Measurements from ENCODE around the gene TNFRSF9.

Gene TNFRSF9

DNA sequence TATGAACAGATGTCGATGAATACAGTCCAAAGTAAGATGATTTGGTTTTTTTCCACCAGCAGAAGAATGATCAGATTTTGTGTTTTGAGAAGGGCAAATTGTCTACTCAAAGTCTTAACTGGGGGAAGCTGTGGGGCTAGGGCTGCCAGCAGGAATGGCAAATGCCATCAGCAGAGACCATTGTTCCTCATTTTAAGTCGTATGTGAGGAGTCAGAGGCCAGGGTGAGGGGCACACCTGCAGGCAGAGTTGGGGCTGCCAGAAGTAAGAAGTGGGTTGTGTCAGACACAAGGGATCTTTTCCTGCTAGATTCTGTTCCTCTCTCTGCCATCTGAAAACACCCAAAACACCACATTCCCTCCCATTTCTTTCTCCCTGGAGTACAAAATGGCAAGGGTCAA, 29.6 kb upstream of the TNFRSF9 start:
- Histone ChIP-seq H3K4me1 (ENCODE audit: insufficient read depth, low read length, severe bottlenecking) (peaks cover 12% of the 10 kb centered on the region), H3F3A (ENCODE audit: insufficient read depth, low read length) (no peaks in the 10 kb centered on the region), H3K36me3 (ENCODE audit: insufficient read depth, low read length) (peaks cover 81% of the 10 kb centered on the region), H3K9me3 (ENCODE audit: low read length) (no peaks in the 10 kb centered on the region), H4K20me1 (ENCODE audit: insufficient read depth, low read length) (no peaks in the 10 kb centered on the region), H3K9me2 (ENCODE audit: low read depth, low read length) (no peaks in the 10 kb centered on the region), H2AFZ (ENCODE audit: low read length) (no peak overlapping the region), H3K4me3 (ENCODE audit: low read depth, low read length, poor library complexity, severe bottlenecking) (no peak overlapping the region), H3K9ac (ENCODE audit: low read length) (no peak overlapping the region), H3K4me2 (ENCODE audit: low read length) (no peak overlapping the region), H3K27ac (ENCODE audit: low read depth, low read length, poor library complexity, severe bottlenecking) (no peak overlapping the region), H3K79me2 (ENCODE audit: insufficient read depth, low read length) (no peaks in the 10 kb centered on the region), H3K27me3 (ENCODE audit: insufficient read depth, low read length) (no peaks in the 10 kb centered on the region)
- TF ChIP-seq, protein P1, sequence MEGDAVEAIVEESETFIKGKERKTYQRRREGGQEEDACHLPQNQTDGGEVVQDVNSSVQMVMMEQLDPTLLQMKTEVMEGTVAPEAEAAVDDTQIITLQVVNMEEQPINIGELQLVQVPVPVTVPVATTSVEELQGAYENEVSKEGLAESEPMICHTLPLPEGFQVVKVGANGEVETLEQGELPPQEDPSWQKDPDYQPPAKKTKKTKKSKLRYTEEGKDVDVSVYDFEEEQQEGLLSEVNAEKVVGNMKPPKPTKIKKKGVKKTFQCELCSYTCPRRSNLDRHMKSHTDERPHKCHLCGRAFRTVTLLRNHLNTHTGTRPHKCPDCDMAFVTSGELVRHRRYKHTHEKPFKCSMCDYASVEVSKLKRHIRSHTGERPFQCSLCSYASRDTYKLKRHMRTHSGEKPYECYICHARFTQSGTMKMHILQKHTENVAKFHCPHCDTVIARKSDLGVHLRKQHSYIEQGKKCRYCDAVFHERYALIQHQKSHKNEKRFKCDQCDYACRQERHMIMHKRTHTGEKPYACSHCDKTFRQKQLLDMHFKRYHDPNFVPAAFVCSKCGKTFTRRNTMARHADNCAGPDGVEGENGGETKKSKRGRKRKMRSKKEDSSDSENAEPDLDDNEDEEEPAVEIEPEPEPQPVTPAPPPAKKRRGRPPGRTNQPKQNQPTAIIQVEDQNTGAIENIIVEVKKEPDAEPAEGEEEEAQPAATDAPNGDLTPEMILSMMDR (IDR thresholded peaks at IDR 0.05; ENCODE audit: low read length) = no peak
- no peak for TF ChIP-seq EZH2 (IDR thresholded peaks at IDR 0.05; ENCODE audit: borderline replicate concordance, low read length)

DNA sequence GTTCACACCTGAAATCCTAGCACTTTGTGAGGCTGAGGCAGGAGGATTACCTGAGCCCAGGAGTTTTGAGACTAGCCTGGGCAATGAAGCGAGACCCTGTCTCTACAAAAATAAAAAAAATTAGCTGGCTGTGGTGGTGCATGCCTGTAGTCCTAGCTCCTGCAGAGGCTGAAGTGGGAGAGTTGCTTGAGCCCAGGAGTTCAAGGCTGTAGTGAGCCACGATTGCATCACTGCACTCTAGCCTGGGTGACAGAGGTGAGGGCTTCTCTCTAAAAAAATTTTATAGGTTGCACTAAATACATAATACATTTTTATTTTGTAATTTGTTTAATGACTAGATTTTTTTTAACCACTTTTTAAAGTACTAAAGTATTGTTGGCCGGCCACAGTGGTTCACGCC, 27.0 kb upstream of the TNFRSF9 start:
- H3K9me2 ChIP-seq (ENCODE audit: low read depth, low read length) = no peaks in the 10 kb centered on the region
- no peak overlapping the region for H3K4me3 ChIP-seq (ENCODE audit: low read depth, low read length, poor library complexity, severe bottlenecking)
- peaks cover 19% of the 10 kb centered on the region for H3K4me1 ChIP-seq (ENCODE audit: insufficient read depth, low read length, severe bottlenecking)
- H4K20me1 ChIP-seq (ENCODE audit: insufficient read depth, low read length) = no peaks in the 10 kb centered on the region
- H3K9ac ChIP-seq (ENCODE audit: low read length) = no peak overlapping the region
- peaks cover 4% of the 10 kb centered on the region; the same call in 1 of the 2 replicates for H3K79me2 ChIP-seq (ENCODE audit: insufficient read depth, low read length)
- peaks cover 96% of the 10 kb centered on the region for H3K36me3 ChIP-seq (ENCODE audit: insufficient read depth, low read length)
- H3K9me3 ChIP-seq (ENCODE audit: low read length) = no peaks in the 10 kb centered on the region
- H3K27ac ChIP-seq (ENCODE audit: low read depth, low read length, poor library complexity, severe bottlenecking) = no peak overlapping the region
- no peaks in the 10 kb centered on the region for H3F3A ChIP-seq (ENCODE audit: insufficient read depth, low read length)
- H3K4me2 ChIP-seq (ENCODE audit: low read length) = no peak overlapping the region
- TF ChIP-seq, protein P1 (IDR thresholded peaks at IDR 0.05; ENCODE audit: low read length) = no peak
- no peak for TF ChIP-seq EZH2 (IDR thresholded peaks at IDR 0.05; ENCODE audit: borderline replicate concordance, low read length)
- no peak overlapping the region for H2AFZ ChIP-seq (ENCODE audit: low read length)
- H3K27me3 ChIP-seq (ENCODE audit: insufficient read depth, low read length) = no peaks in the 10 kb centered on the region

- Histone ChIP-seq H3K4me1 (ENCODE audit: insufficient read depth, low read length, severe bottlenecking) (peaks cover 23% of the 10 kb centered on the region), H3K4me2 (ENCODE audit: low read length) (no peak overlapping the region), H3K9me2 (ENCODE audit: low read depth, low read length) (no peaks in the 10 kb centered on the region), H4K20me1 (ENCODE audit: insufficient read depth, low read length) (no peaks in the 10 kb centered on the region), H3K27me3 (ENCODE audit: insufficient read depth, low read length) (no peaks in the 10 kb centered on the region), H3K79me2 (ENCODE audit: insufficient read depth, low read length) (peaks cover 8% of the 10 kb centered on the region), H3K36me3 (ENCODE audit: insufficient read depth, low read length) (peaks cover 91% of the 10 kb centered on the region), H3K4me3 (ENCODE audit: low read depth, low read length, poor library complexity, severe bottlenecking) (no peak overlapping the region), H3K9me3 (ENCODE audit: low read length) (no peaks in the 10 kb centered on the region), H3K27ac (ENCODE audit: low read depth, low read length, poor library complexity, severe bottlenecking) (peak overlapping the region; percentile 30), H3F3A (ENCODE audit: insufficient read depth, low read length) (no peaks in the 10 kb centered on the region), H2AFZ (ENCODE audit: low read length) (no peak overlapping the region), H3K9ac (ENCODE audit: low read length) (no peak overlapping the region)
- TF ChIP-seq EZH2 (IDR thresholded peaks at IDR 0.05; ENCODE audit: borderline replicate concordance, low read length) = no peak
- TF ChIP-seq, protein P1 (IDR thresholded peaks at IDR 0.05; ENCODE audit: low read length) = no peak
Observed at GRCh38 chr1:7967196-7967595, 26.6 kb upstream of the TNFRSF9 start.
